ENCODE results near the gene VPS54.

The VPS54 gene

GRCh38 chr2:63899639-63900038 lies 119.6 kb downstream of the VPS54 start:
- no peak for DNase-seq

DNA sequence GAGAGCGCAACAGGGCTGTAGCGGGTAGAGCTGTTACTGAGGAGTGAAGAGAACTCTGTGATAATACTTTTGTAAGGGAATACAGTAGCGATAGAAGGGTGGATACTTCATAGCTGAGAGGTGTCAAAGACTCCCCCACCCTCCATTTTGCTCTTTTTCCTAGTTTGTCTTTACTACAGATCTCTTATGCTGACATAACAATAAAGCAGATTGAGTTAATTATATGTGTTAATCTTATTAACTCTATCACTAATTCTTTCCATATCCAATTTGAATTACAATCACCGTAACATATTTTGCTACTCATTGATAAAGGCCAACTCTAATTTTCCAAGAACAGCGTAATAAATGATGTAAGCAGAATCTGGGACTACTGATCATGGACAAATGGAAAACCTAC lies 120.4 kb downstream of the VPS54 start:
- no peak for DNase-seq

DNA sequence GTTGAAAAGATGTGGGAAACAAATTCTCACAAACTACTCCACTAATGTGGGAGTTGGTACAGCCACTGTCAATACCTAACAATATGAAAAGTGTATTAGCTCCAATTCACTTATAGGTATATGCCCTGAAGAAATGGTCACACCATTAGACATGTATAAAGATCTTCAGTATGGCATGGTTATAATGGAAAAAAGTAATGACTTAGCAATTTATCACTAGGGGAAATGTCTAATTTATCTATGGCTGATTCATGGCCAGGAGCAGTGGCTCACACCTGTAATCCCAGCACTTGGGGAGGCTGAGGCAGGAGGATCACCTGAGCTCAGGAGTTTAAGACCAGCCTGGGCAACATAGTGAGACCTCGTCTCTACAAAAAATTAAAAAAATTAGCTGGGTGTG lies 125.1 kb downstream of the VPS54 start:
- no peak for DNase-seq

GRCh38 chr2:63893163-63893562 lies 126.1 kb downstream of the VPS54 start:
- DNase-seq, result no peak

GRCh38 chr2:63891488-63892030 lies 127.7 kb downstream of the VPS54 start:
- DNase-seq, result no peak

DNA sequence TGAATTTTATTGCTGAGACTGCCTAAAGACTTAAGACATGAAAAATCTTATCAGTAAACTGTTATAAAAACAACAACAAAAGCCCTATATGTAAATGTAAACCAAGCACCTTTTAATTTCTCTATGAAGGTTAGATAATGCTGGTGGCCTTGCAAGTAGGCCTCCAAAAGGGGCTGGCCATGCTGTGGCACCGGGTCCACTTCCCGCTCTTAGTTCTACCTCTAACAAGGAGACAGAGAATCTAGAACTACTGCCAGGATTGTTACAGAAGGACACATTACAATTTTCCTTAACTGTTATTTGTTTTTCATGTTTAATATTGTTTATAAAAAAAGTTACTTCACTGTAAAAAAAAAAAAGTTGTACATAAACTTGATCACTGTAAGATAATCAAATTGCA lies 128.6 kb downstream of the VPS54 start:
- no peak for DNase-seq

DNA sequence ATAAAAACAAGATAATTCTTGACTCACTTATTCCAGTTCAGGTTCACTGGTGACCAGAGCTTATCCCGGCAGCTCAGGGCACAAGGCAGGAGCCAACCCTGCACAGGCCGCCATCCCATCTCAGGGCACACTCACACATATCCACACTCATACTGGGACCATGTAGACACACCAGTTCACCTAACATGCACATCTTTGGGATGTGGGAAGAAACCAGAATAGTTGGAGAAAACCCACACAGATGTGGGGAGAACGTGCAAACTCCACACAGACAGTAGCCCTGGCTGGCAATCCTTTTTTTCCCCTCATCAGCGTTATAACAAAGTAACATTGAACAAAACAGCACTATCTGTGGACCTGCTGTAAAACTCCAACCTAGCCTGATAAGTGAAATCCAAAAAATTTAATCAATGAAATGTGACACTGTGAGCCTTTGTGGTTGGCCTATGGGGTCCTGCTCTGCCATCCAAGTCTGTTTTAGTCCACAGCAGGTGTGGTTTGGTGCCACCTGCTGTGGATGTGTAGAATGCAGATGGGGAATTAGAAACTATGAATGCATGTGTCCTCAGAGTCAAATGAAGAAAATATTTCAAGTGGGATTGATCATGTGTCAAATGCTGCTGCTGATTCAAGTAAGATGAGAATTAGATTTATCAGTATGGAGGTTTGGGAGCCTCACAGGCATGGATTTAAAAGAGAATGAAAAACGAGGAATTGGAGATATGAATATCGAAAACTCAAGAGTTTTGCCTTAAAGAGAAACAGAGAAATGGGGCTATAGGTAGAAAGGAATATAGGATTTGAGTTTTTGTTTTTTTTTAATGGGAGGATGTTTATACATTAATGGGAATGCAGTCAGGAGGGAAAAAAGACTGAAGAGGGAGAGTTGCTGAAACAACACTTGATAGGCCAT lies 130.5 kb downstream of the VPS54 start:
- no peak for DNase-seq

- DNase-seq, result no peak
Observed at GRCh38 chr2:63888053-63888452, 131.2 kb downstream of the VPS54 start.

- DNase-seq, result no peak
Observed at GRCh38 chr2:63886445-63886844, 132.8 kb downstream of the VPS54 start.

DNA sequence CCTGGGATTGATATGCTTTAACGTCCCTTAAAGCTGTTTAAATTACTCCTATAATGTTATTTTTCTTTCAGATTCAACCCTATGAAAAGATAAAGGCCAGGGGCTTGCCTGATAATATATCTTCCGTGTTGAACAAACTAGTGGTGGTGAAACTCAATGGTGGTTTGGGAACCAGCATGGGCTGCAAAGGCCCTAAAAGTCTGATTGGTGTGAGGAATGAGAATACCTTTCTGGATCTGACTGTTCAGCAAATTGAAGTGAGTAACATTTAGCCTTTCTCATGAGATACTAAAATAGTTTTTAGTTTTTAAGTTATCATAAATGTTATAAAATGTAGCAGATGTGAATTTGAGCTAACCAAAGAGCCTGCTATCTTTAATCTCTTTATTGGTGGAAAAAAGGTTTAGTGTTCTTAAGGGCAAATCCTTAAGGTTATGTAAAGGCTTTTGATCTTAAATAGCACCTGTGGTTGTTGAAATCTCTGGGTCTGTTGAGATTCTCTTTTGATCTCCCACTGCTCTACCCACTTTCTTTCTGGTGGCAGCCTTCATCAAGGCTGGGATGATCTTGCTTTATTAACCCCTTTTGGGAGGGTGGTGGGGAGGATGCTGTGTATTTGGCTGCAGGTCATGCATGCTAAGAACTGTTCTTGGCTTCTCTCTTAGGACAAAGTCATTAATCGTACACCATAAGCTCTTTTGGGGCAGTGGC lies 136.7 kb downstream of the VPS54 start:
- no peak for DNase-seq

DNA sequence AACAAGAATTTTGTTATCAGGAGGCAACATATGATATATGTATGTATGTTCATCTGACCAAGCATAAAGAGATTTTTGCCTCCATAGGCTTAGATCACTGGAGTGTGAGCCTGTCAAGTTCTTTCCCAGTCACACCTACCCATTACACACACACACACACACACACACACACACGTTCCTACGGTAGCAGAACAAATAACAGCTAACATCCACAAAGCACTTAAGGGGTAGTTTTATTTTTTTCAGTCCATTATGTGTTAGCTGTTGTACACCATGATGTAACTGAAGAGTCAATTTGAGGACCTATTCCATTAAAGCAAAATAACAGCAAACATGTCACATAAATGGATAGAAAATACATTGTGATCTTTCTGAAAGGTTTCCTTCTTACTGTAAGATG lies 138.0 kb downstream of the VPS54 start:
- no peak for DNase-seq

GRCh38 chr2:63880625-63881024 lies 138.6 kb downstream of the VPS54 start:
- no peak for DNase-seq

DNA sequence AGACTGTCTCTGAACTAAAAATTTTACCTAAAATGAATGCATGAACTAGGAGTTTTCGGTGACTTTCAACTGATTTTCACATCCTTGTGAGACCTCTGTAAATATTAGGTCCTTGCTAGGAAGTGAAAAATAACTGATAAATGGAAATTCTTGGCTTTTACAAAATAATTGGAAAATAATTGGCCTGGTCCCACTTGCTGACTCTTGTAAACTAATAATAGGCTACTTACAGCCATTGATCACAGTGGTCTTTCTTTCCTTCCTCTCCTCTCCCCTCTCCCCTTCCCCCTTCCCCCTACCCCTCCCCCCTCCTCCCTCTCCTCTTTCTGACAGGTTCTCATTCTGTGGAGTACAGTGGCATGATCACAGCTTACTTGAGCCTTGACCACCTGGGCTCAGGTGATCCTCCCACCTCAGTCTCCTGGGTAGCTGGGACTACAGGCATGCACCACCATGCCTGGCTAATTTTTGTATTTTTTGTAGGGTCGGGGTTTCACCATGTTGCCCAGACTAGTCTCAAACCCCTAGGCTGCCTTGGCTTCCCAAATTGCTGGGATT lies 139.3 kb downstream of the VPS54 start:
- no peak for DNase-seq

DNA sequence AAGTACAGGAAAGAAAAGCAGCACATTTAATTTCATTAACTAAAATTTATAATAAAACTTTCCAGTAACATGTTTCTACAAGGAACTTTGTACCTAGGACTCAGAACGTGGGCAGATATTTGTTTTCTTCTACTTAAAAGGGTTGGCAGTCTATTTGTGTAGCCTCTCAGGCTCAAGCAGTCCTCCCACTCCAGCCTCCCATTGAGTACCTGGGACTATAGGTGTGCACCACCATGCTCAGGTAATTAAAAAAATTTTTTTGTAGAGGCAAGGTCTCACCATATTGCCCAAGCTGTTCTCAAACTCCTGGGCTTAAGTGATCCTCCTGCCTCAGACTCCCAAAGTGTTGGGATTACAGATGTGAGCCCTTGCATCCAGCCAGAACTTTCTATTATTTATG lies 140.7 kb downstream of the VPS54 start:
- DNase-seq, result no peak

DNA sequence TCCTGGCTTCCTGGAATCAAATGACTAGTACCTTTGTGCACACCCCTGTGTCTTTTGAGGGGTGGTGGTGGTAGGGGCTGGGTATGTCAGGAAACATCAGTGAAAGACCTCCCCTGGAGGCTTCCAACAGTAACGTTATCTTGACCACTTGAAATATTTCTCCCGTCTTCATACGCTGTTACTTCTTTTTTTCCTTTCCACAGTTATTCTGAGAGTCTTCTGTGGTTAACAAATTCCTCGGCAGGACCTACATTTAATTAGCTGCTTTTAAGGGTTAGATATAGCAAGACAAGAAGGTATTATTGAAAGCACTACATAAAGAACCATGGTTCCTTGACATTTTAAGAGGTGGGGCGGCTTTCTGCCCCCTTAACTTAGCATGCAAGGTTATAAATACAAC lies 142.9 kb downstream of the VPS54 start:
- DNase-seq, result no peak

DNA sequence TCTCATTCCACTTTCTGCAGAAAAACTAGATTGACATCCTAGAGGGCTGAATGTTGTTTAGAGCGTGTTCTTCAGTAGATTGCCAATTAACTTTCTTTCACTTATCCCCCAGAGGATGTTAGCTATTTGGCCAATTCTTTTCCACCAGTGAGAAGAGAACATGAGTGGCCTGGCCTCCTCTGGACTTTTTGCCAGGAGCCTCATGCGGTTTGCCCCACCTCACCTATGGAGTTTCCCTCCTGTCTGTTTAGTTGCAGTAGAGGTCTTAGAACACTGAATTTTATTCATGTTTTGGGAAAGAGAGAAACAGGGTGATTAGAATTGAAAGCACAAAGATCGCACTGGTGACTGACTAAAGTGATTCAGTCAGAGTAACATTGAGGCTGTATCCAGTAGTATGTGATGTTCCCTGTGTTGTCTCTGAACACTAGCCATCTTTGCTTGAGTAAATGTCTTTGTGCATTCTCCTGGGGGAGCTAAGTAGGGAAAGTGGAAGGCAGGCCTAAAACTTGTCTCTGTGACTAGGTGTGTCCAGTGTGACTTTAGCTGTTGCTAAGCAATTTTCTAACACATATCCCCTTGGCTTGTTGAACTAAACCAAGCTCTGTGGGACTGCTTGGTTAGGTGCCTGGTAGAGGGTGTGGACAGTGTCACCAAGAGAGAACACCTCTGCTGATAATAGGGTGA lies 143.5 kb downstream of the VPS54 start:
- DNase-seq, result no peak

GRCh38 chr2:63875131-63875527 lies 144.1 kb downstream of the VPS54 start:
- DNase-seq, result no peak

- no peak for DNase-seq
Observed at GRCh38 chr2:63874204-63875130, 144.8 kb downstream of the VPS54 start.

GRCh38 chr2:63872571-63873328 lies 146.5 kb downstream of the VPS54 start:
- no peak for DNase-seq

GRCh38 chr2:63871864-63872263 lies 147.4 kb downstream of the VPS54 start:
- no peak for DNase-seq

- DNase-seq, result no peak
Observed at GRCh38 chr2:63870679-63871078, 148.5 kb downstream of the VPS54 start.
